Activated CD4-positive, alpha-beta memory T cell treated with anti-CD3 and anti-CD28 coated beads, Interleukin-2, amount 10 ng/mL, durations not matched to agents 7 days and 5 days (primary cell): ENCODE results near the gene LCE1C. TPM values are rescaled to one million over a fixed set of nuclear protein-coding genes. Genes with fewer than 3 reads are reported as not detected.

Experiments used
- total RNA-seq, 2 experiments: library from RNA; stranded (reverse); gene quantifications; one replicate each; pipeline ENCODE4 v1.2.3, GENCODE V29; 2021

Gene LCE1C
- total RNA-seq, 2 experiments from 2014 or later, result not detected

Other genes with a start within 250 kb of the LCE1C start
- gene LCE3E, start 239.9 kb downstream of the LCE1C start, total RNA-seq, result not detected
- not detected for gene LCE3D, start 226.1 kb downstream of the LCE1C start, total RNA-seq
- not detected for gene LCE3C, start 206.4 kb downstream of the LCE1C start, total RNA-seq
- not detected for gene LCE3B, start 192.8 kb downstream of the LCE1C start, total RNA-seq
- not detected for gene LCE3A, start 183.5 kb downstream of the LCE1C start, total RNA-seq
- not detected for gene LCE2D, start 143.3 kb downstream of the LCE1C start, total RNA-seq
- gene LCE2C, start 131.4 kb downstream of the LCE1C start, total RNA-seq, result not detected
- not detected for gene LCE2B, start 120.5 kb downstream of the LCE1C start, total RNA-seq
- gene LCE2A, start 108.3 kb downstream of the LCE1C start, total RNA-seq, result not detected
- gene LCE4A, start 98.5 kb downstream of the LCE1C start, total RNA-seq, result not detected
- not detected for gene KPRP, start 48.6 kb downstream of the LCE1C start, total RNA-seq
- gene LCE1F, start 31.5 kb downstream of the LCE1C start, total RNA-seq, result not detected
- gene LCE1E, start 20.4 kb downstream of the LCE1C start, total RNA-seq, result not detected
- gene LCE1D, start 9.9 kb downstream of the LCE1C start, total RNA-seq, result not detected
- gene LCE1B, start 5.3 kb upstream of the LCE1C start, total RNA-seq, result not detected
- gene LCE1A, start 20.8 kb upstream of the LCE1C start, total RNA-seq, result not detected
- not detected for gene LCE6A, start 36.2 kb upstream of the LCE1C start, total RNA-seq
- not detected for gene LCE7A, start 53.3 kb upstream of the LCE1C start, total RNA-seq
- gene SMCP, start 71.7 kb upstream of the LCE1C start, total RNA-seq, result not detected
- gene IVL, start 101.9 kb upstream of the LCE1C start, total RNA-seq, result not detected
- not detected for gene SPRR5, start 140.6 kb upstream of the LCE1C start, total RNA-seq
- gene SPRR4, start 164.0 kb upstream of the LCE1C start, total RNA-seq, result not detected
- gene SPRR1A, start 177.4 kb upstream of the LCE1C start, total RNA-seq, result not detected
- gene SPRR3, start 195.1 kb upstream of the LCE1C start, total RNA-seq, result not detected
- gene SPRR1B, start 224.6 kb upstream of the LCE1C start, total RNA-seq, result not detected
- gene SPRR2D, start 234.5 kb upstream of the LCE1C start, total RNA-seq, result not detected